Endothelial cell of umbilical vein (primary cell): ENCODE measurements around the gene MNDA. TPM values are rescaled to one million over a fixed set of nuclear protein-coding genes. Genes with fewer than 3 reads are reported as not detected.

ENCODE experiments used
- BruUV-seq: library from RNA; stranded (reverse); fragments of 400-500 nt; replicated peaks from 2 replicates; lab custom pipeline; 2021; lab: Mats Ljungman, UMichigan
- CTCF ChIA-PET: fragments of 300-600, 350-600 bp; sonication (Branson Sonifier 250); formaldehyde crosslinking; loops from one replicate; lab custom pipeline; 2021; ENCODE audit warnings: antibody characterized with exemption, inconsistent platforms; lab: Charles Lee
- POLR2A ChIA-PET: fragments of 300-600, 350-600 bp; sonication (Branson Sonifier 250); formaldehyde crosslinking; loops from one replicate; lab custom pipeline; 2021; ENCODE audit warnings: antibody characterized with exemption, inconsistent platforms; lab: Charles Lee
- DNase-seq: peaks from one replicate; pipeline ENCODE4 v3.0.0-alpha.2; 2011; ENCODE audit warnings: low read depth, low spot score
- FAIRE-seq: peaks from 2 replicates; lab custom pipeline; 2011; peaks lifted over from hg19 to GRCh38; lab: Jason Lieb, UNC
- H2AFZ ChIP-seq: 2 replicates; pipeline ENCODE4 v1.6.0; 2012; ENCODE audit warnings: low read depth, low read length, control low read depth, inconsistent platforms
- H3K27ac ChIP-seq: 2 replicates; pipeline ENCODE4 v1.5.1; 2011; ENCODE audit warnings: low read depth, mild to moderate bottlenecking, control low read depth, low read length, moderate library complexity; ENCODE audit not compliant: insufficient read depth
- H3K27me3 ChIP-seq, 2 experiments: 2 replicates each; pipeline versions ENCODE4 v1.6.0 to v1.6.1; 2011; ENCODE audit warnings: low read length in 2 of 2, mixed read lengths in 1 of 2; ENCODE audit not compliant: control insufficient read depth in 2 of 2, insufficient read depth in 2 of 2
- H3K36me3 ChIP-seq, 2 experiments: 2 replicates in 1 of 2; 3 replicates in 1 of 2; pipeline ENCODE4 v1.5.1; 2011; ENCODE audit warnings: low read length in 2 of 2, mild to moderate bottlenecking in 1 of 2, moderate library complexity in 1 of 2; ENCODE audit not compliant: control insufficient read depth in 2 of 2, insufficient read depth in 2 of 2; ENCODE audit errors: extremely low read depth in 1 of 2
- H3K4me1 ChIP-seq: 3 replicates; pipeline ENCODE4 v1.5.1; 2011; ENCODE audit warnings: mild to moderate bottlenecking, low read length; ENCODE audit not compliant: control insufficient read depth, insufficient read depth; ENCODE audit errors: extremely low read depth
- H3K4me2 ChIP-seq: 2 replicates; pipeline ENCODE4 v1.6.1; 2011; ENCODE audit warnings: low read length, control low read depth, mixed read lengths; ENCODE audit not compliant: insufficient read depth
- H3K4me3 ChIP-seq, 3 experiments: fragments of 200-600 bp in 1 of 3; sonication (generic), shearing (Covaris generic) in 1 of 3; replicated peaks in 1 of 3; 2 replicates each; pipeline ENCODE4 v1.5.1; 2011 to 2016; ENCODE audit warnings: control low read depth in 3 of 3, low read length in 3 of 3, mild to moderate bottlenecking in 2 of 3, inconsistent platforms in 1 of 3, low read depth in 1 of 3, moderate library complexity in 1 of 3; ENCODE audit not compliant: insufficient read depth in 1 of 3
- H3K79me2 ChIP-seq: 2 replicates; pipeline ENCODE4 v1.6.0; 2012; ENCODE audit warnings: low read length, inconsistent platforms; ENCODE audit not compliant: control insufficient read depth, insufficient read depth
- H3K9ac ChIP-seq: replicated peaks from 2 replicates; pipeline ENCODE3; 2011; ENCODE audit warnings: low read length, control low read depth; ENCODE audit not compliant: insufficient read depth; ENCODE audit errors: extremely low read depth
- H3K9me1 ChIP-seq: replicated peaks from 3 replicates; pipeline ENCODE4 v1.6.0; 2011; ENCODE audit warnings: mild to moderate bottlenecking, low read length; ENCODE audit not compliant: control insufficient read depth, insufficient read depth; ENCODE audit errors: extremely low read depth
- H3K9me3 ChIP-seq: replicated peaks from 2 replicates; pipeline ENCODE4 v1.5.1; 2012; ENCODE audit warnings: low read length, inconsistent platforms; ENCODE audit not compliant: control insufficient read depth, insufficient read depth
- H4K20me1 ChIP-seq: replicated peaks from 2 replicates; pipeline ENCODE3; 2011; ENCODE audit warnings: mild to moderate bottlenecking, low read length; ENCODE audit not compliant: control insufficient read depth, insufficient read depth; ENCODE audit errors: extremely low read depth
- CTCF ChIP-seq, 2 donors: IDR thresholded peaks; 1 replicate in 1 of 2; 2 replicates in 1 of 2; pipeline ENCODE4 v1.5.1; 2011; ENCODE audit warnings: low read length in 2 of 2, mild to moderate bottlenecking in 2 of 2, moderate library complexity in 2 of 2, control low read depth in 1 of 2, inconsistent platforms in 1 of 2, low read depth in 1 of 2; ENCODE audit not compliant: insufficient read depth in 1 of 2; ENCODE audit errors: extremely low read depth in 1 of 2
- EZH2 ChIP-seq: IDR thresholded peaks from 2 replicates; pipeline ENCODE4 v1.6.1; 2012; ENCODE audit warnings: borderline replicate concordance, low read depth, mild to moderate bottlenecking, moderate library complexity, low read length, inconsistent platforms; ENCODE audit not compliant: severe bottlenecking
- FOS ChIP-seq: IDR thresholded peaks from 2 replicates; pipeline ENCODE4 v1.6.1; 2011; ENCODE audit warnings: mild to moderate bottlenecking, low read length, moderate library complexity, borderline replicate concordance; ENCODE audit not compliant: insufficient read depth
- GATA2 ChIP-seq: IDR thresholded peaks from 2 replicates; pipeline ENCODE4 v1.7.0; 2011; ENCODE audit warnings: low read depth, mild to moderate bottlenecking, moderate library complexity, mixed read lengths, low read length; ENCODE audit not compliant: insufficient read length, insufficient read depth
- JUN ChIP-seq: IDR thresholded peaks from 2 replicates; pipeline ENCODE4 v1.6.1; 2011; ENCODE audit warnings: borderline replicate concordance, low read depth; ENCODE audit not compliant: insufficient read length, insufficient read depth
- MAX ChIP-seq: IDR thresholded peaks from 2 replicates; pipeline ENCODE4 v1.6.1; 2011; ENCODE audit not compliant: insufficient read depth, insufficient read length
- MYC ChIP-seq: IDR thresholded peaks from one replicate; pipeline ENCODE4 v1.6.1; 2011; ENCODE audit warnings: mild to moderate bottlenecking, low read depth, low read length
- POLR2A ChIP-seq: IDR thresholded peaks from 2 replicates; pipeline ENCODE4 v1.6.1; 2012; ENCODE audit warnings: low read depth, mild to moderate bottlenecking, control low read depth, low read length
- POLR2AphosphoS5 ChIP-seq: IDR thresholded peaks from 2 replicates; pipeline ENCODE4 v1.6.1; 2012; ENCODE audit warnings: low read depth, mild to moderate bottlenecking, control low read depth, low read length, moderate library complexity; ENCODE audit not compliant: insufficient read depth
- dilution Hi-C: fragments of 300-500 bp; cut with MboI; formaldehyde crosslinking; loops from one replicate; pipeline ENCODE4 v1.15.0; 2019; ENCODE audit warnings: low sequenced_read_pairs; ENCODE audit not compliant: extremely low pct_ligation_motif_present
- intact Hi-C: fragments of 100-400 bp; cut with micrococcal nuclease; formaldehyde crosslinking; loops from one replicate; pipeline ENCODE4 v1.10.0; 2022
- polyA plus RNA-seq, 4 experiments: library from polyadenylated mRNA; depleted of rRNA in 3 of 4; stranded (reverse) in 3 of 4; unstranded in 1 of 4; fragments of >200 nt; gene quantifications; 2 replicates each; pipeline versions ENCODE4 v1.2.1 to v1.2.3, GENCODE V29; 2011 to 2012; ENCODE audit warnings: missing spikeins in 1 of 4
- total RNA-seq: library from RNA; stranded (reverse); gene quantifications from 2 replicates; pipeline ENCODE4 v1.2.3, GENCODE V29; 2021

The MNDA gene
- total and polyA plus RNA-seq, 2 donors (not counting 3 experiments of a cell fraction or from before 2014, with no cell fraction given): not detected

GRCh38 chr1:158821723-158822122 lies 9.4 kb upstream of the MNDA start:
- intact Hi-C loops (no loop called here), dilution Hi-C loops (no loop called here)
- no TSS peak for BruUV-seq
- Histone ChIP-seq H3K4me3 (no peak overlapping the region), H3K4me1 (no peaks in the 10 kb centered on the region), H3K4me2 (no peak overlapping the region), H3K9me1 (no peaks in the 10 kb centered on the region), H2AFZ (no peak overlapping the region), H3K9me3 (no peaks in the 10 kb centered on the region), H3K27ac (no peak overlapping the region), H3K36me3 (no peaks in the 10 kb centered on the region), H3K79me2 (no peaks in the 10 kb centered on the region), H3K9ac (no peak overlapping the region), H3K27me3 (no peaks in the 10 kb centered on the region), H4K20me1 (no peaks in the 10 kb centered on the region)
- FAIRE-seq: no peak
- POLR2A ChIA-PET: no interaction called here
- no peak for TF ChIP-seq MYC
- no peak for TF ChIP-seq MAX
- no peak for DNase-seq
- CTCF ChIA-PET: no interaction called here

GRCh38 chr1:158830074-158830677 lies 975 bp upstream of the MNDA start:
- Histone ChIP-seq H3K4me2 (no peak overlapping the region), H2AFZ (no peak overlapping the region), H4K20me1 (no peaks in the 10 kb centered on the region), H3K9ac (no peak overlapping the region), H3K4me3 (no peak overlapping the region), H3K9me1 (no peaks in the 10 kb centered on the region), H3K36me3 (no peaks in the 10 kb centered on the region), H3K79me2 (no peaks in the 10 kb centered on the region), H3K27me3 (no peaks in the 10 kb centered on the region), H3K27ac (no peak overlapping the region), H3K4me1 (no peaks in the 10 kb centered on the region), H3K9me3 (no peaks in the 10 kb centered on the region)
- CTCF ChIA-PET: interaction anchor here (0.7 kb wide), 1 partner anchor 16 kb away, joined by 3 read pairs; no protein-coding TSS in a partner anchor
- dilution Hi-C loops: no loop called here
- TF ChIP-seq MYC: no peak
- TF ChIP-seq MAX: no peak
- TF ChIP-seq JUN: no peak
- no peak for TF ChIP-seq GATA2
- no peak for TF ChIP-seq FOS
- TF ChIP-seq POLR2A: no peak
- no peak for TF ChIP-seq EZH2
- TF ChIP-seq POLR2AphosphoS5: no peak
- TF ChIP-seq CTCF (IDR thresholded peaks at IDR 0.05; ENCODE audit: extremely low read depth in 1 of 2, insufficient read depth in 1 of 2, low read depth in 1 of 2, low read length in 2 of 2): no peak
- DNase-seq: no peak
- POLR2A ChIA-PET: no interaction called here
- FAIRE-seq: no peak
- no TSS peak for BruUV-seq
- intact Hi-C loops: no loop called here
